Retinal pigment epithelial cell (primary cell): ENCODE results near the gene PADI1.

Source experiments
- DNase-seq: peaks from one replicate; pipeline ENCODE4 v3.0.0-alpha.2; 2010; ENCODE audit warnings: low read depth
- H3K4me3 ChIP-seq: 2 replicates; pipeline ENCODE4 v1.5.1; 2011; ENCODE audit warnings: mild to moderate bottlenecking, low read length, control low read depth, moderate library complexity
- TF ChIP-seq, protein P1 (sequence below): conservative IDR thresholded peaks from 2 replicates; pipeline ENCODE4 v1.5.1; 2011; ENCODE audit warnings: low read depth, low read length, control low read depth, inconsistent platforms

The PADI1 gene

DNA sequence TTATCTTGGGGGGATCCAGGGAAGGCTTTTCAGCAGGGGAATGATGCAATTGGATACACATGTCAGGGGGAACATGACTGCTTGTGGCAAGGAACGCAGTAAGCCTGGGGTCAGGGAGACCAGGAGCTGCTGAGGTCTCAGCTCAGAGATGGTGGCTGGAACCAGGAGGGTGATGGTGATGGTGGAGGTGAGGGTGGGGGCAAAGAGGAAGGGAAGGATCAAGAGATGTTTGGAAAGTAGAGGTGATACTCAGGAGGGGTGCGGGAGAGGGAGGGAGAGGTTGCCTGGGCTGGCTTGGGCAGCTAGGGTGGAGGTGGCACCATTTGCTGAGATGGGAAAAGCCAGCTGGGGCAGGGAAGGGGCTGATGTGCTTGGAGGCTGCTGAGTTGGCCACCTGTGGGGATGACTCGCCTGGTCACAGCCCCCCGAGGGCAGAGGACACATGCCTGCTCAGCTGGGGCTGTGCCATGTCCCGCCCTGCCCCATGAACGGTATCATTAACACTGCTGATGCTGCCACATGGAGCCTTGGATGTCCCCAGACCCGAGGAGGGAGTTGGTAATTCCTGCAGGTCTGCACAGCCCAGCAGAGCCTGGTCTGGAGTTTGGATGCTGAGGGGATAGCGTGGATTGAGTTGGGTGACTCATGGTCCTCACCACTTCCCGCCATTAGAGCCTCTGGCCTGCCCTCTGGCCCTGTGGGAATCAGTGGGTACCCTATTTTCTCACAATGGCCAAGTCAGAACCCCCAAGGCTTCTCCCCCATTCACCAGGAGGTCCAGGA lies 6.3 kb upstream of the PADI1 start:
- no peak overlapping the region for H3K4me3 ChIP-seq
- DNase-seq, result no peak
- TF ChIP-seq, protein P1, sequence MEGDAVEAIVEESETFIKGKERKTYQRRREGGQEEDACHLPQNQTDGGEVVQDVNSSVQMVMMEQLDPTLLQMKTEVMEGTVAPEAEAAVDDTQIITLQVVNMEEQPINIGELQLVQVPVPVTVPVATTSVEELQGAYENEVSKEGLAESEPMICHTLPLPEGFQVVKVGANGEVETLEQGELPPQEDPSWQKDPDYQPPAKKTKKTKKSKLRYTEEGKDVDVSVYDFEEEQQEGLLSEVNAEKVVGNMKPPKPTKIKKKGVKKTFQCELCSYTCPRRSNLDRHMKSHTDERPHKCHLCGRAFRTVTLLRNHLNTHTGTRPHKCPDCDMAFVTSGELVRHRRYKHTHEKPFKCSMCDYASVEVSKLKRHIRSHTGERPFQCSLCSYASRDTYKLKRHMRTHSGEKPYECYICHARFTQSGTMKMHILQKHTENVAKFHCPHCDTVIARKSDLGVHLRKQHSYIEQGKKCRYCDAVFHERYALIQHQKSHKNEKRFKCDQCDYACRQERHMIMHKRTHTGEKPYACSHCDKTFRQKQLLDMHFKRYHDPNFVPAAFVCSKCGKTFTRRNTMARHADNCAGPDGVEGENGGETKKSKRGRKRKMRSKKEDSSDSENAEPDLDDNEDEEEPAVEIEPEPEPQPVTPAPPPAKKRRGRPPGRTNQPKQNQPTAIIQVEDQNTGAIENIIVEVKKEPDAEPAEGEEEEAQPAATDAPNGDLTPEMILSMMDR, result no peak

DNA sequence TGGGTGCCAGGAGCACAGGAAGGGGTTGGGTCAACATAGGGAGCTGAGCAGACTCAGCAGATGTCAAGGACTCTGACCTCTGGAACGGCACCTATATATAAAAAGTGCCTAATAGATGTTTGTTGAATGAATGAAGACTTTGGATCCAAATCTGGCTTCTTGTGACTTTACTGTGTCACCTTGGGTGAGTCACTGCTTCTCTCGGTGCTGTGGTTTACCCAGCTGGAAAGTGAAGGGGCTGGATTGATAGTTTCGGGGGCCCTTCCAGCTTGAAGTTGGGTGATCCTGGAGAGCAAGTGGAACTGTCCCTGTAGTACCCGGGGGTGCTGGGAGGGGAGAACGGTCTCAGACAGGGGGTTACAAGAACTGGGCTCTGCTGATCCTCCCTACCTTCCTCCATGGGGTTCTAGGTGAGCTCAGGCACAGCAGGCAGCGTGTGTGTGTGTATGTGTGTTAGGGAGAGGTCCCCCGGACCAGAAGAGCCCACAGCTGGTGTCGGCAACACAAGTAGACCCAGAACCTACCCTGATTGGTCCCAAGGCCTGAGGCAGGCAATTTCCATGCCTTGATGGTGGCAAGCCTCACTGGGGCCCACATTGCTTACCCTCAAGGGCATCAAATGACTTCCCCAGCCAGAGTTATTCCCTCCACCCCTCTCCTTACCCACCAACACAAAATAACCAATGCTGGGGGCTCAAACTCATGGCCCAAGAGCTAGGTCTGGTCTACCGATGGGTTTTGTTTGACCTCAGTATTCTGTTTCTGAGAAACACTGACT lies 5.5 kb upstream of the PADI1 start:
- no peak overlapping the region for H3K4me3 ChIP-seq
- DNase-seq, result no peak
- TF ChIP-seq, protein P1, result no peak

DNA sequence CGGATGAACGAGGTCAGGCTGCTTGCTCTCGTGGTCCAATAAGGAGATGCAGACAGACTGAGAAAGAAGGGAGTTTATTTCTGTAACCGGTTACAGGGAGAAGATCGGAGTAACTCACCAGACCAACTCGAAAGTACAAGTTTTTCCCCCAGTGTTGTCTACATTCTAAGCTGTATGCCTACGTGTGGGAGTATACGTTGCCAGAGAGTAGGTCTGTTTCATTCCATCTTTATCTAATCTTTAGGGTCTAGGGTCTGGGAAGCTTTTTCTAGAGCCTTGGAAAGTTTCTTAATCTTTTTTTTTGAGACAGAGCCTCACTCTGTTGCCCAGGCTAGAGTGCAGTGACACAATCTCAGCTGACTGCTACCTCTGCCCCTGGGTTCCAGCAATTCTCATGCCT lies 4.7 kb upstream of the PADI1 start:
- DNase-seq, result no peak
- no peak overlapping the region for H3K4me3 ChIP-seq
- TF ChIP-seq, protein P1, result no peak

DNA sequence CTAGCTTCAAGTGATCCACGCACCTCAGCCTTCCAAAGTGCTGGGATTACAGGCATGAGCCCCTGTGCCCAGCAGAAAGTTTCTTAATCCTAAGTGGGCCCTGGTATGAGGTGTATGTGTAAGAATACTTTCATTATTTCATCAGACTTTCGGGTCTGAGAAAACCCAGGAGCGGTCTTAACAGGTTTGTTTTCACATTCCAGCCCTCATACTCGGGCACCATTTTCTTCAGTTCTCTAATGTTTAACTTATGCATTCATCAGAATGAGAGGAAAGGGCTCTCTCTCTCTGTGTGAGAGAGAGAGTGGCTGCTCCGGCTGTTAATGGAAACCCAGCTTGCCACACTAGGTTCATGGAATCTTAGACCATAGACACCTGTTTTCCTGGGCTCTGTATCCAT lies 4.2 kb upstream of the PADI1 start:
- H3K4me3 ChIP-seq, result no peak overlapping the region
- TF ChIP-seq, protein P1, result no peak
- DNase-seq, result no peak

DNA sequence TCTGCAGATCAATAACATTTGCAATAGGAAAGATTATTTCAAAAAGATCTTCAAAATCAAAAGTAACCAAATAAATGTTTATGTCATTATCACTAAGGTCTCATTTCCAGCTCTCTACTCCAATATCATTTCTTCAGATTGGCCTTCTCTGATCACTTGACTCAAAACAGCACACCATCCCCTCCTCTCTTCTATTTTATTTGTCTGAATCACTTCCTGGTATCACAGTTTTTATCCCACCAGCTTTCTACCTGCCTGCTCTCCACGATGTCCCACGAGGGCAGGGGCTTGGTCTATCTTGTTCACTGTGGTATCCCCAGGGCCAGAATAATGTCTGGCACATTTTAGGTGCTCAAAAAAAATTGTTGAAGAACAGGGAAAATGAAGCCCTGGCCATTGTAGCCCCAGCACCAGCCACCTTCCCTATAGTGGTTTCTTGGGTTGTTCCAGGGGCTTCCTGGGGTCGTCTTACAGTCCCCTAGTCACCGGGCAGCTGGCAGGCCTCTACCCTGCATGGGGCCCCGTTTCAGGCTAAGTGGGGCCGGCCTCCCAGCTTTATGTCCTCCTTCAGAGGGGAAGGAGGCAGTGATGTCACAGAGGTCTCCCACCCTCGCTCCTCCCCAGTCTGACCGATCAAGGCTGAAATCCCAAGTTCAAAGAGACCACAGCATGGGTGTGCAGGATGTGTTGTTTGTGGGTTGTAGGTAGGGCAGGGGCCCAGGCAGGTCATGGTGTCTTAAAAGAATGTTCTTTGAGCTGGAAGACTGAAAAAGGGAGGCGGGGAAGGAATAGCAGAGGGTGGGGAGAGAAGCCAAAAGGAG lies 3.5 kb upstream of the PADI1 start:
- no peak for DNase-seq
- no peak overlapping the region for H3K4me3 ChIP-seq

DNA sequence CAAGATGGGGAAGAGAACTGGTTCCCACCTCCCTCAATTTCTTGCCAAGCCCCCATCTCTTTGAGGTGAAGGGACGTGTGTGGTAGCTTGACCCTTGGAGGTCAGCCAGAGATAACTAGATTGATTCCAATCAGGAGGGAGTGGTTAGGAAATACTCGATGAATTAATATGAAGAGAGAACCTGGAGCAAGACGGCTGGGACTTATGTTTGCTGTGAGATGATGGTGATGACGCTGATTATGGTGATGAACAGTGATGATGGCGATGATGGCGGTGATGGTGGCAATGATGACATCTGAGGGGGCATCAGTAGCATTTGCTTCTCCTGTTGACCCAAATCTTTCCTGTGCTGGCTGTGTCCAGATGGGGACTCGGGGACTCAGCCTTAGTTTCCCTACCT lies 724 bp downstream of the PADI1 start:
- no peak overlapping the region for H3K4me3 ChIP-seq
- TF ChIP-seq, protein P1, result no peak

More for the DNA sequence above, 3.5 kb upstream of the PADI1 start:
- TF ChIP-seq, protein P1, result no peak

More for the DNA sequence above, 724 bp downstream of the PADI1 start:
- DNase-seq, result no peak
